Upper lobe of right lung (tissue), 1 donor: Measurements from ENCODE around the gene PRCC. TPM values are rescaled to one million over a fixed set of nuclear protein-coding genes. Genes with fewer than 3 reads are reported as not detected.
A peak's percentile ranks its signal among the peaks of the same experiment; 100 is the strongest.

Source experiments
- ATAC-seq: fragments of 200-7000 bp; cut with Tn5 transposase; one replicate; pipeline ENCODE4 v1.9.1; 2020; ENCODE audit warnings: mild to moderate bottlenecking, moderate library complexity
- DNase-seq: peaks from one replicate; pipeline ENCODE4 v3.0.0-alpha.2; 2020
- H3K27ac ChIP-seq: fragments of 200-600 bp; one replicate; pipeline ENCODE4 v1.8.0; 2022
- H3K27me3 ChIP-seq: fragments of 200-600 bp; one replicate; pipeline ENCODE4 v1.8.0; 2022; ENCODE audit warnings: mild to moderate bottlenecking
- H3K36me3 ChIP-seq: fragments of 200-600 bp; one replicate; pipeline ENCODE4 v1.8.0; 2022
- H3K4me1 ChIP-seq: fragments of 200-600 bp; one replicate; pipeline ENCODE4 v1.8.0; 2022
- H3K4me3 ChIP-seq: fragments of 200-600 bp; one replicate; pipeline ENCODE4 v1.8.0; 2022; ENCODE audit warnings: mild to moderate bottlenecking
- H3K9me3 ChIP-seq: fragments of 200-600 bp; one replicate; pipeline ENCODE4 v1.8.0; 2022
- CTCF ChIP-seq: fragments of 200-600 bp; IDR thresholded peaks from one replicate; pipeline ENCODE4 v1.8.0; 2022; ENCODE audit warnings: antibody characterized with exemption
- intact Hi-C: fragments of 100-400 bp; cut with DNase I; formaldehyde crosslinking; loops from one replicate; pipeline ENCODE4 v1.11.0; 2022
- total RNA-seq: library from RNA; stranded (reverse); fragmentation: NEBNext Ultra II Directional; extraction: Animal tissue kit (Norgen Biotek cat#: 25700); gene quantifications from one replicate; pipeline ENCODE4 v1.2.1, GENCODE V29; 2021
- donor health status: DM: no; HTN: yes; CAD: no; lungs with severe emphysema.

PRCC gene
- total RNA-seq, 1 donor from 2014 or later = 48.5 TPM

GRCh38 chr1:156746406-156746727 is 21.0 kb upstream of the PRCC start:
- TF ChIP-seq CTCF = no peak
- Histone ChIP-seq H3K9me3 (no peaks in the 10 kb centered on the region), H3K4me3 (peak overlapping the region; percentile 96), H3K36me3 (peaks cover 25% of the 10 kb centered on the region), H3K27me3 (no peaks in the 10 kb centered on the region), H3K27ac (peak overlapping the region; percentile 98), H3K4me1 (peaks cover 45% of the 10 kb centered on the region)
- ATAC-seq (no peak), DNase-seq (no peak)
- intact Hi-C loops = no loop called here

- H3K4me1 ChIP-seq = peaks cover 40% of the 10 kb centered on the region
- peak; percentile 14 for TF ChIP-seq CTCF
- peak; percentile 68 for ATAC-seq
- H3K27ac ChIP-seq = peak overlapping the region; percentile 98
- no peaks in the 10 kb centered on the region for H3K9me3 ChIP-seq
- intact Hi-C loops = no loop called here
- DNase-seq = peak; percentile 95
- H3K36me3 ChIP-seq = peaks cover 22% of the 10 kb centered on the region
- H3K27me3 ChIP-seq = no peaks in the 10 kb centered on the region
- peak overlapping the region; percentile 96 for H3K4me3 ChIP-seq
Measured at GRCh38 chr1:156746728-156747631, 20.4 kb upstream of the PRCC start.

GRCh38 chr1:156747742-156748669 is 19.3 kb upstream of the PRCC start:
- no peak for TF ChIP-seq CTCF
- Histone ChIP-seq H3K36me3 (peaks cover 14% of the 10 kb centered on the region), H3K4me3 (peak overlapping the region; percentile 96), H3K27ac (peak overlapping the region; percentile 98), H3K4me1 (peaks cover 47% of the 10 kb centered on the region), H3K9me3 (no peaks in the 10 kb centered on the region), H3K27me3 (no peaks in the 10 kb centered on the region)
- no peak for DNase-seq
- intact Hi-C loops = no loop called here
- no peak for ATAC-seq

GRCh38 chr1:156748670-156749418 is 18.5 kb upstream of the PRCC start:
- intact Hi-C loops = no loop called here
- Histone ChIP-seq H3K27me3 (no peaks in the 10 kb centered on the region), H3K4me1 (peaks cover 52% of the 10 kb centered on the region)

More at GRCh38 chr1:156748670-156749418, 18.5 kb upstream of the PRCC start:
- peaks cover 5% of the 10 kb centered on the region for H3K36me3 ChIP-seq
- peak overlapping the region; percentile 96 for H3K4me3 ChIP-seq
- ATAC-seq = peak; percentile 6
- peak overlapping the region; percentile 98 for H3K27ac ChIP-seq
- DNase-seq = peak; percentile 78
- no peaks in the 10 kb centered on the region for H3K9me3 ChIP-seq
- no peak for TF ChIP-seq CTCF
